HG03066 (cell line): ENCODE measurements around the gene MAPKBP1.

Experiments
- ATAC-seq: cut with Tn5 transposase; IDR thresholded peaks from one replicate; pipeline ENCODE4 v1.9.1; 2021; ENCODE audit warnings: low read depth; ENCODE audit not compliant: unreplicated experiment

MAPKBP1 gene

GRCh38 chr15:41842229-41842628 lies 67.9 kb downstream of the MAPKBP1 start:
- ATAC-seq, result no peak

DNA sequence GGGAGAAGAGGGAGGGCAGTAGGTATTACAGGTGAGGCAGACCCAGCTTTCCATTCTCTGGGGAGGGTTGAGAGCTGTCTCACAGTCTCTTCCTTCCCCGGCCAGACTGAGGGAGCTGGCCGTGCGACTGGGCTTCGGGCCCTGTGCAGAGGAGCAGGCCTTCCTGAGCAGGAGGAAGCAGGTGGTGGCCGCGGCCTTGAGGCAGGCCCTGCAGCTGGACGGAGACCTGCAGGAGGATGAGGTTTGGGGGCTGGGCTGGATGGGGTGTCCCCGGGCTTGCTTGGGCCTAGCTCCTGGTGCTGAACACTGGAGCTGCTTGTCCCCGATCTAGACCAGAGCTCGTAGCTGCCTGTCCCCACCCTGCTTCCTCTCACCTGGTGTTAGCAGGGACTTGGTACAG lies 69.3 kb downstream of the MAPKBP1 start:
- ATAC-seq, result no peak

- ATAC-seq, result no peak
Measured at GRCh38 chr15:41844814-41845213, 70.5 kb downstream of the MAPKBP1 start.

GRCh38 chr15:41847206-41847605 lies 72.9 kb downstream of the MAPKBP1 start:
- ATAC-seq, result no peak

DNA sequence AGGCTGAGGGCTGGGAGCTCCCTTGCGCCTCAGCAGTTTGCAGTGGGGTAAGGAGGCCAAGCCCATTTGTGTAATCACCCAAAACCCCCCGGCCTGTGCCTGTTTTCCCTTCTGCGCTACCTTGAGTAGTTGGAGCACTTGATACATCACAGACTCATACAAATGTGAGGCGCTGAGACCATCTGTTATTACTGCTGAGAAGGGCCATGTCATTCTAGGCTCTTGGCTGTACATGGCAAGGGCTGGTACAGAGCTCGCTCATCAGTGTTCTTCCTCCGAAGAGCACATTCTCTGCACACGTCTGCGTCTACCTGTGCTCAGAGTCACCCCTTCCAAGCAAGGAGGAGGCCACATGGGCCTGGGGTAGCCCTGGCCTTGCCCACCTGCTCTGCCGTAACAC lies 73.7 kb downstream of the MAPKBP1 start:
- no peak for ATAC-seq

- no peak for ATAC-seq
Measured at GRCh38 chr15:41848631-41849030, 74.3 kb downstream of the MAPKBP1 start.

DNA sequence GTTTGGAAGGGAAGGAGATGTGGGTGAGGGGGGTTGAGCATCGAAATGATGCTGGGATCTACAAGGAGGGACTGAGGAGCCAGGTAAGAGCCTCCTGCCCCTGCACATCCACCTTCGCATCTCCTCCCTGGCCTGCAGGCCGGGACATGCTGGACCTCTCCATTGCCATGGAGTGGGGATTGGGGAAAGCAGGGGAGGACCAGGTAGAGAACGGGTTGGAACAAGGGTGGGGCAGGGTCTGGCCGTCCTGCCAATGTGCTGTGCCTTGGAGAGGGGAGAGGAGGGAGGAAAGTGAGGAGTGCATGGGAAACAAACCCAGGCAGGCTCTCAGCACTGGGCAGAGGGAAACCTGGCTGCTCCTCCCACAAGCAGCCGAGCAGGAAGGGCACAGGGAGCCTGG lies 74.9 kb downstream of the MAPKBP1 start:
- no peak for ATAC-seq

GRCh38 chr15:41849861-41850260 lies 75.6 kb downstream of the MAPKBP1 start:
- ATAC-seq, result no peak

DNA sequence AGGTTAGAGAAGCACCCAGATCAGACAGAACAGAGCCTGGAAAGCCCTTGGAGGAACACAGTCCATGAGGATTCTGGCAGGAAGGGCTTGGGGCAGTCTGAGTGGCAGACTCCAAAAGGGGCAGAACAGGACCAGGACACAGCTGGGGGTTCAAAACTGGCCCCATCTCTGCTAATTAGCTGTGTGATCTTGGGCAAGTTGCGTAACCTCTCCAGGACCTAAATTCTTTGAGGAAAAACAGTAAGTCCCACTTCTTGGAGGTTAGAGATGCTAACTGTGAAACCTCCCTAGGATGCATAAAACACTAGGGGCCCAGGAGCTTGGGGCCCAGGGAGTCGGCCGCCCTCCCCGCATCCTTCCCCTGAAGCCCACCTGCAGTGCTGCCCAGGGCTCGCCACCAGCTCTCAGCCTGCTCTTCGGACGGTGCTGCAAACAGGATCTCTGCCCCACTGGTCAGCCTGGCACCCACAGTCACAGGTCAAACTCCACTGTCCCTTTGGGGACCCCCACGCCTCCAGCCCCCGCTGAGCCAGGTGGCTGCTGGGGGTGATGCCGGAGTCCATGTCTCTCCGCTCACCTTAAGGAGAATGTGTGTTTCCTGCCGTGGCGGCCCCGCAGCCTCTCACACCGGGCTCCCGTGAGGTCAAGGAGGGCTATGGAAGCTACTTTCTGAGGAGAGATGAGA lies 76.3 kb downstream of the MAPKBP1 start:
- no peak for ATAC-seq

DNA sequence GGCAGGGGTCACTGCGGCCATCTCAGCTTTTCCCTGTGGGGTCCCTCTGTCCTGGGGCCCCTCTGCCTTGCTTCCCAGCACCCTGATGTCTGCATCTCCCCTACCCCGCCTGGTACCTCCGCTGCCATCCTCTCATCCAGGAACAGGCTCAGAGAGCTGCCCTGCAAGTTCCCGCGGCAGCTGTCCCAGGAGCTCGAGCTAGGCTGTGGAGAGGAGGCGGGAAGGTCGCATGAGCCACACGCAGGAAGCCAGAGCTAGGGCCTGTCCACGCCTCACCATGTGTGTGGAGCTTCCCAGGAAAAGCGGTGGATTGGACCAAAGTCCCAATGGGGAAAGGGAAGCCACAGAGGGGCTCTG lies 76.9 kb downstream of the MAPKBP1 start:
- no peak for ATAC-seq

GRCh38 chr15:41851755-41852370 lies 77.6 kb downstream of the MAPKBP1 start:
- ATAC-seq, result no peak

GRCh38 chr15:41852736-41853590 lies 78.7 kb downstream of the MAPKBP1 start:
- ATAC-seq, result no peak

- no peak for ATAC-seq
Measured at GRCh38 chr15:41853831-41854230, 79.5 kb downstream of the MAPKBP1 start.

- no peak for ATAC-seq
Measured at GRCh38 chr15:41854443-41854842, 80.2 kb downstream of the MAPKBP1 start.

GRCh38 chr15:41855261-41855961 lies 81.1 kb downstream of the MAPKBP1 start:
- no peak for ATAC-seq

GRCh38 chr15:41856262-41856661 lies 82.0 kb downstream of the MAPKBP1 start:
- ATAC-seq, result no peak

- no peak for ATAC-seq
Measured at GRCh38 chr15:41856716-41857115, 82.4 kb downstream of the MAPKBP1 start.

GRCh38 chr15:41857316-41857715 lies 83.0 kb downstream of the MAPKBP1 start:
- no peak for ATAC-seq

GRCh38 chr15:41858756-41859155 lies 84.5 kb downstream of the MAPKBP1 start:
- no peak for ATAC-seq

DNA sequence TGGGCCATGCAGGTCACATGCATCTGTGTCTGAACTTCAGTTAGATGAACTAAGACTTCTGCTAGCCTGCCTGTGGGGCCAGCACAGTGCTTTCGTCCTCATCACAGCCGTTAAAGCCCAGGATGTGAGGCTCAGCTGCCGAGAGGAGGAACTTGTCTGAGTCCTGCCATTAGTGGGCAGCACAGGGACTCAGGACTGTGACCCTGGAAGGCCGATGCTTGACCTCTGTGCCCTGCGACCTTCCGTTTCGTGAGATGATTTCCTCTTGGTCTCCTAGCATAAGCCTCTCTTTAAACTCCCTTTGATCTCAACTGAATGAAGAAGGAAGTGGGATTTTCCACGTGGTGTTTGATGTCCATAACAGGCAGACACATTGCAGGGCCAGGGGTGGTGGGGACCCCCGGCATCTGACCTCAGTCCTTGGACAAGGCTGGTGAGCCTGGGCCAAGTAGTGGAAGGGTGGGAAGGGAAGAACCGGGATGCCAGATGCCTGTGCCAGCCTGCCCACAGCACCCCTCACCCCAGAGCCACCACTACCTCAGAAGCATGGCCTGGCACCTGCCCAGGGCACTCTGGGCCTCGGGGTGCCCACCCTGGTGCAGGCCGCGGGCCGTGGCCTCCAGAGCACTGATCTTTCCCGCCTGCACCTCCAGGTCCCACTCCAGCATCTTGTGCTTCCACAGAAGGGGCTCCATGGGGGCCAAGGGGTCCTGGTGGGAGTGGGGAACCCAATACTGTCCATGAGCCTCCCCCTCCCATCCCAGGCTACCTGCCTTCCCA lies 86.0 kb downstream of the MAPKBP1 start:
- ATAC-seq, result no peak
